H1 (cell line): ENCODE results near the gene CEP97.

ENCODE experiments used
- CTCF ChIP-seq, 3 experiments: IDR thresholded peaks; 1 replicate in 2 of 3; 2 replicates in 1 of 3; pipeline versions ENCODE4 v1.5.1 to v1.6.1; 2011; ENCODE audit warnings: low read length in 3 of 3, mild to moderate bottlenecking in 3 of 3, inconsistent platforms in 2 of 3, low read depth in 1 of 3, moderate library complexity in 1 of 3; ENCODE audit not compliant: insufficient read depth in 1 of 3; ENCODE audit errors: control extremely low read depth in 1 of 3
- EGR1 ChIP-seq: IDR thresholded peaks from 2 replicates; pipeline ENCODE4 v1.6.1; 2011; ENCODE audit warnings: low read depth, low read length, borderline replicate concordance
- EP300 ChIP-seq, 2 experiments: IDR thresholded peaks; 1 replicate in 1 of 2; 2 replicates in 1 of 2; pipeline ENCODE4 v1.6.1; 2011 to 2012; ENCODE audit warnings: low read depth in 2 of 2, low read length in 2 of 2, mild to moderate bottlenecking in 2 of 2, borderline replicate concordance in 1 of 2, inconsistent platforms in 1 of 2, moderate library complexity in 1 of 2
- POLR2AphosphoS5 ChIP-seq: IDR thresholded peaks from 2 replicates; pipeline ENCODE4 v1.6.1; 2011; ENCODE audit warnings: low read depth, low read length
- ZNF274 ChIP-seq: IDR thresholded peaks from 2 replicates; pipeline ENCODE4 v1.7.0; 2012; ENCODE audit warnings: low read length, borderline replicate concordance; ENCODE audit errors: extremely low read depth
- TF ChIP-seq, protein P1 (sequence below): IDR thresholded peaks from 2 replicates; pipeline ENCODE4 v1.6.1; 2012; ENCODE audit warnings: low read length, inconsistent platforms

DNA sequence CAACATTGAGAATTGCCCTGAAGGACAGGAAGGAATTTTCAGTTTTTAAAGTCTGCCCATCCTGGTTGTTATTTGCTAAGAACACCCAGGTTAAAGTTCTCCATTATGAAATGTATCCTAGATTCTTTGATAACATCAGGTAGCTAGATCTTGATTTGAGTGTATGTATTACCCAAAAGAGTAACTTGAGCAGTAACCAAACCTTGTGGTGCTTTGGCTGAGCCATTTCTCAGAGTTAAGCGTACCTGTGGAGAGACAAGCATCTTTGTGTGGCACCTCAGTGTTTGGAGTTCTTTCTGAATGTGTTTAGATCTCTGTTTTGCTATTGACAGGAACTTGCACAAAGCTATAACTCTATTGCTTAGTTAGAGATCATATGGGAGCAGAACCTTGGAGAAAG is 20.4 kb downstream of the CEP97 start:
- no peak for TF ChIP-seq POLR2AphosphoS5
- no peak for TF ChIP-seq CTCF (IDR thresholded peaks at IDR 0.05; ENCODE audit: control extremely low read depth in 1 of 3, insufficient read depth in 1 of 3, low read depth in 1 of 3, low read length in 3 of 3)
- no peak for TF ChIP-seq EP300 (IDR thresholded peaks at IDR 0.05; ENCODE audit: borderline replicate concordance in 1 of 2, low read depth in 2 of 2, low read length in 2 of 2)
- TF ChIP-seq, protein P1, sequence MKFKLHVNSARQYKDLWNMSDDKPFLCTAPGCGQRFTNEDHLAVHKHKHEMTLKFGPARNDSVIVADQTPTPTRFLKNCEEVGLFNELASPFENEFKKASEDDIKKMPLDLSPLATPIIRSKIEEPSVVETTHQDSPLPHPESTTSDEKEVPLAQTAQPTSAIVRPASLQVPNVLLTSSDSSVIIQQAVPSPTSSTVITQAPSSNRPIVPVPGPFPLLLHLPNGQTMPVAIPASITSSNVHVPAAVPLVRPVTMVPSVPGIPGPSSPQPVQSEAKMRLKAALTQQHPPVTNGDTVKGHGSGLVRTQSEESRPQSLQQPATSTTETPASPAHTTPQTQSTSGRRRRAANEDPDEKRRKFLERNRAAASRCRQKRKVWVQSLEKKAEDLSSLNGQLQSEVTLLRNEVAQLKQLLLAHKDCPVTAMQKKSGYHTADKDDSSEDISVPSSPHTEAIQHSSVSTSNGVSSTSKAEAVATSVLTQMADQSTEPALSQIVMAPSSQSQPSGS: no peak
- TF ChIP-seq ZNF274: no peak
- no peak for TF ChIP-seq EGR1
